HCT116 (cell line): ENCODE results near the gene CDK5RAP2. TPM values are rescaled to one million over a fixed set of nuclear protein-coding genes. Genes with fewer than 3 reads are reported as not detected.

Experiments
- ATAC-seq: fragments of 200-7000 bp; cut with Tn5 transposase; 2 replicates; pipeline ENCODE4 v1.9.1; 2020; ENCODE audit warnings: mild to moderate bottlenecking, moderate library complexity
- BruUV-seq: library from RNA; stranded (reverse); fragments of 400-500 nt; replicated peaks from 2 replicates; lab custom pipeline; 2021; lab: Mats Ljungman, UMichigan
- CTCF ChIA-PET: fragments of 300-600 bp; sonication (Branson Sonifier 250); formaldehyde crosslinking; loops from one replicate; lab custom pipeline; 2021; ENCODE audit warnings: antibody characterized with exemption; lab: Charles Lee
- POLR2A ChIA-PET: fragments of 300-600, 350-600 bp; sonication (Branson Sonifier 250); formaldehyde crosslinking; loops from one replicate; lab custom pipeline; 2021; ENCODE audit warnings: antibody characterized with exemption; lab: Charles Lee
- RAD21 ChIA-PET, 2 experiments: fragments of 300-600 bp; sonication (Branson Sonifier 250); formaldehyde crosslinking; loops; one replicate each; lab custom pipeline; 2023; ENCODE audit warnings: low total read pairs in 2 of 2; ENCODE audit not compliant: uncharacterized antibody in 2 of 2, unreplicated experiment in 2 of 2, low non-redundant PET in 1 of 2; lab: Charles Lee
- DNase-seq: peaks from one replicate; pipeline ENCODE4 v3.0.0-alpha.2; 2010; ENCODE audit warnings: low read depth, low spot score
- H2AFZ ChIP-seq: fragments of 200-600 bp; shearing (Covaris generic), sonication (generic); 2 replicates; pipeline ENCODE4 v1.6.1; 2017; ENCODE audit warnings: low read depth, mixed run types, mixed read lengths, antibody characterized with exemption, low read length; ENCODE audit not compliant: poor library complexity, severe bottlenecking
- H3K27ac ChIP-seq: 2 replicates; pipeline ENCODE4 v1.5.1; 2012; ENCODE audit warnings: low read depth, low read length
- H3K27me3 ChIP-seq: fragments of 200-600 bp; sonication (generic); 2 replicates; pipeline ENCODE4 v1.6.1; 2016; ENCODE audit warnings: mixed run types, low read length, mixed read lengths; ENCODE audit not compliant: insufficient read depth
- H3K36me3 ChIP-seq, 2 experiments: fragments of 200-500 bp in 1 of 2; fragments of 200-600 bp in 1 of 2; sonication (Bioruptor generic) in 1 of 2; sonication (generic) in 1 of 2; 2 replicates each; pipeline versions ENCODE4 v1.5.1 to v1.6.1; 2014 to 2016; ENCODE audit warnings: low read length in 2 of 2, inconsistent platforms in 1 of 2, mixed read lengths in 1 of 2, mixed run types in 1 of 2; ENCODE audit not compliant: insufficient read depth in 2 of 2, control insufficient read depth in 1 of 2
- H3K4me1 ChIP-seq, 2 experiments: fragments of 200-600 bp in 1 of 2; sonication (generic) in 1 of 2; 2 replicates each; pipeline versions ENCODE4 v1.5.1 to v1.6.1; 2012 to 2017; ENCODE audit warnings: low read length in 2 of 2, inconsistent platforms in 1 of 2, mild to moderate bottlenecking in 1 of 2, mixed read lengths in 1 of 2, mixed run types in 1 of 2, moderate library complexity in 1 of 2; ENCODE audit not compliant: insufficient read depth in 2 of 2, control insufficient read depth in 1 of 2
- H3K4me2 ChIP-seq: fragments of 200-600 bp; sonication (generic); 2 replicates; pipeline ENCODE4 v1.6.1; 2017; ENCODE audit warnings: mixed run types, low read length, mixed read lengths
- H3K4me3 ChIP-seq, 2 experiments: fragments of 200-600 bp in 1 of 2; sonication (generic) in 1 of 2; replicated peaks in 1 of 2; 2 replicates each; pipeline ENCODE4 v1.5.1; 2011 to 2016; ENCODE audit warnings: low read length in 2 of 2, control low read depth in 1 of 2, low read depth in 1 of 2, mild to moderate bottlenecking in 1 of 2, mixed read lengths in 1 of 2, mixed run types in 1 of 2
- H3K79me2 ChIP-seq: fragments of 200-600 bp; sonication (generic); 2 replicates; pipeline ENCODE4 v1.6.1; 2017; ENCODE audit warnings: mild to moderate bottlenecking, mixed run types, low read length, moderate library complexity, mixed read lengths; ENCODE audit not compliant: insufficient read depth
- H3K9ac ChIP-seq: fragments of 200-600 bp; sonication (generic); 2 replicates; pipeline ENCODE4 v1.6.1; 2016; ENCODE audit warnings: low read length, mixed read lengths
- H3K9me2 ChIP-seq: fragments of 200-600 bp; sonication (generic), shearing (Covaris generic); 2 replicates; pipeline ENCODE4 v1.6.1; 2017; ENCODE audit warnings: mixed run types, mild to moderate bottlenecking, moderate library complexity; ENCODE audit not compliant: insufficient read depth
- H3K9me3 ChIP-seq, 2 experiments: fragments of 200-500 bp in 1 of 2; fragments of 200-600 bp in 1 of 2; sonication (Bioruptor generic) in 1 of 2; sonication (generic) in 1 of 2; 2 replicates each; pipeline ENCODE4 v1.6.1; 2014 to 2017; ENCODE audit warnings: low read length in 2 of 2, mixed read lengths in 2 of 2, inconsistent platforms in 1 of 2, low read depth in 1 of 2, mild to moderate bottlenecking in 1 of 2, mixed run types in 1 of 2, moderate library complexity in 1 of 2; ENCODE audit not compliant: control insufficient read depth in 1 of 2, insufficient read depth in 1 of 2
- H4K20me1 ChIP-seq: fragments of 200-600 bp; sonication (generic), shearing (Covaris generic); 2 replicates; pipeline ENCODE4 v1.6.1; 2017; ENCODE audit warnings: mixed run types, mild to moderate bottlenecking, moderate library complexity; ENCODE audit not compliant: insufficient read depth
- CBX3 ChIP-seq: IDR thresholded peaks from 2 replicates; pipeline ENCODE4 v1.6.1; 2012; ENCODE audit warnings: low read depth
- CEBPB ChIP-seq: IDR thresholded peaks from 2 replicates; pipeline ENCODE4 v1.6.1; 2012; ENCODE audit warnings: low read depth
- EGR1 ChIP-seq: IDR thresholded peaks from 2 replicates; pipeline ENCODE4 v1.6.1; 2012; ENCODE audit warnings: low read depth
- EZH2 ChIP-seq: fragments of 200-600 bp; sonication (generic); IDR thresholded peaks from 2 replicates; pipeline ENCODE4 v1.6.1; 2017; ENCODE audit warnings: antibody characterized with exemption, mixed run types
- FOSL1 ChIP-seq: IDR thresholded peaks from 2 replicates; pipeline ENCODE4 v1.6.1; 2012; ENCODE audit warnings: low read depth
- JUND ChIP-seq: IDR thresholded peaks from 2 replicates; pipeline ENCODE4 v1.6.1; 2012
- POLR2AphosphoS5 ChIP-seq: IDR thresholded peaks from 2 replicates; pipeline ENCODE4 v1.6.1; 2011; ENCODE audit warnings: mild to moderate bottlenecking, low read depth, low read length, moderate library complexity
- RAD21 ChIP-seq: IDR thresholded peaks from 2 replicates; pipeline ENCODE4 v1.6.1; 2012; ENCODE audit warnings: low read depth, mild to moderate bottlenecking
- SIN3A ChIP-seq: IDR thresholded peaks from 2 replicates; pipeline ENCODE4 v1.6.1; 2012; ENCODE audit warnings: low read depth
- SP1 ChIP-seq: IDR thresholded peaks from 2 replicates; pipeline ENCODE4 v1.6.1; 2012; ENCODE audit warnings: low read depth
- TCF7L2 ChIP-seq: IDR thresholded peaks from 2 replicates; pipeline ENCODE4 v1.7.0; 2011; ENCODE audit warnings: borderline replicate concordance, inconsistent platforms; ENCODE audit not compliant: insufficient read depth, insufficient read length; ENCODE audit errors: extremely low read depth
- YY1 ChIP-seq: IDR thresholded peaks from 2 replicates; pipeline ENCODE4 v1.6.1; 2011; ENCODE audit warnings: low read length, low read depth, moderate library complexity, mild to moderate bottlenecking; ENCODE audit not compliant: insufficient replicate concordance; ENCODE audit errors: extremely low read depth
- ZBTB33 ChIP-seq: IDR thresholded peaks from 2 replicates; pipeline ENCODE4 v1.6.1; 2011; ENCODE audit warnings: mild to moderate bottlenecking, low read length, moderate library complexity; ENCODE audit not compliant: insufficient replicate concordance; ENCODE audit errors: extremely low read depth
- ZNF274 ChIP-seq: fragments of 200-500 bp; sonication (Bioruptor generic); IDR thresholded peaks from 2 replicates; pipeline ENCODE4 v1.6.1; 2014; ENCODE audit warnings: mild to moderate bottlenecking, low read depth, low read length, inconsistent platforms
- intact Hi-C: fragments of 100-400 bp; cut with micrococcal nuclease; formaldehyde crosslinking; loops from 2 replicates; pipeline ENCODE4 v1.10.0; 2022
- total RNA-seq: library from RNA; stranded (reverse); gene quantifications from one replicate; pipeline ENCODE4 v1.2.1, GENCODE V29; 2021; ENCODE audit not compliant: unreplicated experiment

Gene CDK5RAP2
- total RNA-seq, 1 experiment from 2014 or later = 56.2 TPM

- no peak for TF ChIP-seq YY1
- no peak for TF ChIP-seq EZH2
Measured at GRCh38 chr9:120403543-120403856, 176.5 kb downstream of the CDK5RAP2 start (continued).

- POLR2A ChIA-PET = no interaction called here
- ATAC-seq (peak; percentile 89), DNase-seq (peak; percentile 65)
- peak overlapping the region; percentile 68 for H3K4me2 ChIP-seq
- H3K4me1 ChIP-seq = peaks cover 21 to 30% of the 10 kb centered on the region in 2 experiments
- BruUV-seq = no TSS peak
- CTCF ChIA-PET = no interaction called here
- H3K9me2 ChIP-seq = no peaks in the 10 kb centered on the region
- no peaks in the 10 kb centered on the region for H3K9me3 ChIP-seq
- no peaks in the 10 kb centered on the region for H3K27me3 ChIP-seq
- H3K27ac ChIP-seq = peak overlapping the region; percentile 51
- H2AFZ ChIP-seq = no peak overlapping the region
- peak overlapping the region; percentile 31; the same call in 1 of the 2 replicates for H3K9ac ChIP-seq
- no peak for TF ChIP-seq ZBTB33
- TF ChIP-seq CBX3 = peak; percentile 86
- peak; percentile 7; the same call in 1 of the 2 replicates for TF ChIP-seq RAD21
- TF ChIP-seq JUND = no peak; the same call in 1 of the 2 replicates
- peak; percentile 61; the same call in 1 of the 2 replicates for TF ChIP-seq SP1
- peak; percentile 48; the same call in 1 of the 2 replicates for TF ChIP-seq SIN3A
- TF ChIP-seq EGR1 = peak; percentile 36; the same call in 1 of the 2 replicates
- TF ChIP-seq POLR2AphosphoS5 = 0 out of 2 replicates have a peak, but pooled peaks have one; percentile 27
- peak; percentile 94 for TF ChIP-seq CEBPB
- TF ChIP-seq FOSL1 = peak; percentile 86
- TF ChIP-seq ZNF274 = no peak
- peak; percentile 47 for TF ChIP-seq TCF7L2
- H3K4me3 ChIP-seq = no peak overlapping the region
- peaks cover 22 to 30% of the 10 kb centered on the region in 2 experiments; a peak in 3 of 4 replicates for H3K36me3 ChIP-seq
- intact Hi-C loops = no loop called here
- H3K79me2 ChIP-seq = no peaks in the 10 kb centered on the region
- H4K20me1 ChIP-seq = no peaks in the 10 kb centered on the region
- RAD21 ChIA-PET = interaction anchor here in 1 of 2 experiments (0.6 kb wide), 1 partner anchor 47 kb away, joined by 3 read pairs; no protein-coding TSS in a partner anchor
Measured at GRCh38 chr9:120402741-120403542, 177.0 kb downstream of the CDK5RAP2 start.
